Hepatocyte (in vitro differentiated cells): Measurements from ENCODE around the gene AP2A2. TPM values are rescaled to one million over a fixed set of nuclear protein-coding genes. Genes with fewer than 3 reads are reported as not detected.

Source experiments
- DNase-seq: peaks from one replicate; pipeline ENCODE4 v3.0.0-alpha.2; 2016; ENCODE audit warnings: low spot score
- H2AFZ ChIP-seq: fragments of 200-600 bp; sonication (generic); 2 replicates; pipeline ENCODE4 v1.6.0; 2016; ENCODE audit warnings: antibody characterized with exemption, mild to moderate bottlenecking
- H3K27ac ChIP-seq: fragments of 200-600 bp; sonication (generic); 2 replicates; pipeline ENCODE4 v1.5.1; 2016; ENCODE audit warnings: mild to moderate bottlenecking
- H3K27me3 ChIP-seq: fragments of 200-600 bp; sonication (generic); 2 replicates; pipeline ENCODE4 v1.6.1; 2016
- H3K36me3 ChIP-seq: fragments of 200-600 bp; sonication (generic); replicated peaks from 2 replicates; pipeline ENCODE4 v1.5.1; 2016; ENCODE audit warnings: low read depth; ENCODE audit not compliant: insufficient read depth
- H3K4me1 ChIP-seq: fragments of 200-600 bp; sonication (generic); 2 replicates; pipeline ENCODE4 v1.5.1; 2016; ENCODE audit warnings: mild to moderate bottlenecking, moderate library complexity; ENCODE audit not compliant: insufficient read depth
- H3K4me2 ChIP-seq: fragments of 200-600 bp; sonication (generic); 2 replicates; pipeline ENCODE4 v1.6.0; 2016
- H3K4me3 ChIP-seq: fragments of 200-600 bp; sonication (generic); 2 replicates; pipeline ENCODE4 v1.5.1; 2016; ENCODE audit warnings: mild to moderate bottlenecking
- H3K79me2 ChIP-seq: fragments of 200-600 bp; sonication (generic); 2 replicates; pipeline ENCODE4 v1.6.0; 2017; ENCODE audit warnings: mild to moderate bottlenecking
- H3K9me2 ChIP-seq: fragments of 200-600 bp; sonication (generic); replicated peaks from 2 replicates; pipeline ENCODE4 v1.6.0; 2017; ENCODE audit warnings: mild to moderate bottlenecking; ENCODE audit not compliant: insufficient read depth
- H3K9me3 ChIP-seq: fragments of 200-600 bp; sonication (generic); 2 replicates; pipeline ENCODE4 v1.5.1; 2016; ENCODE audit warnings: low read depth, mild to moderate bottlenecking
- H4K20me1 ChIP-seq: fragments of 200-600 bp; sonication (generic); 2 replicates; pipeline ENCODE4 v1.6.0; 2016; ENCODE audit warnings: mild to moderate bottlenecking; ENCODE audit not compliant: insufficient read depth, poor library complexity, severe bottlenecking
- EZH2 ChIP-seq: fragments of 200-600 bp; sonication (generic); IDR thresholded peaks from 2 replicates; pipeline ENCODE4 v1.6.1; 2016; ENCODE audit warnings: antibody characterized with exemption, mild to moderate bottlenecking, borderline replicate concordance
- EZH2phosphoT487 ChIP-seq: fragments of 200-600 bp; sonication (generic); IDR thresholded peaks from one replicate; pipeline ENCODE4 v1.6.1; 2018; ENCODE audit warnings: antibody characterized with exemption, mild to moderate bottlenecking, low read depth, moderate library complexity; ENCODE audit not compliant: unreplicated experiment, severe bottlenecking
- WGBS: methylation state at CpG from one replicate; pipeline ENCODE4 v1.1.6; 2016; ENCODE audit warnings: low lambda C conversion rate; ENCODE audit errors: missing lambda C conversion rate; 5-methylcytosine and 5-hydroxymethylcytosine counted together
- polyA plus RNA-seq: library from polyadenylated mRNA; unstranded; fragments of >200 nt; fragmentation: Nextera tagmentation; extraction: Ambion mirVana; gene quantifications from 2 replicates; pipeline ENCODE4 v1.2.1, GENCODE V29; 2016
- total RNA-seq: library from RNA; depleted of rRNA; stranded (reverse); fragments of >200 nt; gene quantifications from 2 replicates; pipeline ENCODE4 v1.2.3, GENCODE V29; 2014
- TF ChIP-seq, protein P1 (sequence below): fragments of 200-600 bp; sonication (generic); IDR thresholded peaks from 2 replicates; pipeline ENCODE4 v1.5.1; 2016; ENCODE audit warnings: antibody characterized with exemption, mild to moderate bottlenecking; ENCODE audit not compliant: poor library complexity

The AP2A2 gene
- total and polyA plus RNA-seq, 2 experiments from 2014 or later, result 49.7 to 68.0 TPM

DNA sequence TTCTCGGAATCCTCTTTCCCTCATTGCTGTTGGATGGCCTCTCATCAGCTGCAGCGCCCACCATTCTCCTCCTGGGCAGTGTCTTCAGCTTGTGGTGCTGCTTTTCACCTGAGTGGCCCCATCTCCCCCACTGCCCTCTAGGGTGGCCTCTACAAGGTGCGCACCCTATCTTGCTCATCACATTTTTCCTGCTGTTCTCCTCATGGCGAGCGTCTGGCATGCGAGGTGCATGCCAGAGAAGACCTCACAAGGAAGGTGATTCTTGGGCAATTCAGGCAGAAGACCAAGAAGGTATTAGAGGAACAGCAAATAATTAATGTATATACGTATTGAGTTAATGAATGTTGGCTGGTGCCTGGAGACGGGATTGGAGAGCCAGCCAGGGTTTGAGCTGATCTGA lies 3.1 kb downstream of the AP2A2 start:
- no peak for DNase-seq
- no peaks in the 10 kb centered on the region for H3K27me3 ChIP-seq
- H3K79me2 ChIP-seq, result peaks cover 77% of the 10 kb centered on the region
- no peaks in the 10 kb centered on the region for H3K36me3 ChIP-seq
- H3K27ac ChIP-seq, result no peak overlapping the region
- TF ChIP-seq, protein P1, sequence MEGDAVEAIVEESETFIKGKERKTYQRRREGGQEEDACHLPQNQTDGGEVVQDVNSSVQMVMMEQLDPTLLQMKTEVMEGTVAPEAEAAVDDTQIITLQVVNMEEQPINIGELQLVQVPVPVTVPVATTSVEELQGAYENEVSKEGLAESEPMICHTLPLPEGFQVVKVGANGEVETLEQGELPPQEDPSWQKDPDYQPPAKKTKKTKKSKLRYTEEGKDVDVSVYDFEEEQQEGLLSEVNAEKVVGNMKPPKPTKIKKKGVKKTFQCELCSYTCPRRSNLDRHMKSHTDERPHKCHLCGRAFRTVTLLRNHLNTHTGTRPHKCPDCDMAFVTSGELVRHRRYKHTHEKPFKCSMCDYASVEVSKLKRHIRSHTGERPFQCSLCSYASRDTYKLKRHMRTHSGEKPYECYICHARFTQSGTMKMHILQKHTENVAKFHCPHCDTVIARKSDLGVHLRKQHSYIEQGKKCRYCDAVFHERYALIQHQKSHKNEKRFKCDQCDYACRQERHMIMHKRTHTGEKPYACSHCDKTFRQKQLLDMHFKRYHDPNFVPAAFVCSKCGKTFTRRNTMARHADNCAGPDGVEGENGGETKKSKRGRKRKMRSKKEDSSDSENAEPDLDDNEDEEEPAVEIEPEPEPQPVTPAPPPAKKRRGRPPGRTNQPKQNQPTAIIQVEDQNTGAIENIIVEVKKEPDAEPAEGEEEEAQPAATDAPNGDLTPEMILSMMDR, result no peak
- TF ChIP-seq EZH2 (no peak), EZH2phosphoT487 (no peak)
- WGBS, result 76% methylated on average over 8 of the region's 8 CpGs
- peak overlapping the region; percentile 50 for H3K4me2 ChIP-seq
- no peak overlapping the region for H2AFZ ChIP-seq
- no peaks in the 10 kb centered on the region for H3K9me2 ChIP-seq
- no peaks in the 10 kb centered on the region for H3K9me3 ChIP-seq
- H3K4me1 ChIP-seq, result peaks cover 28% of the 10 kb centered on the region
- H4K20me1 ChIP-seq, result peaks cover 73% of the 10 kb centered on the region
- H3K4me3 ChIP-seq, result no peak overlapping the region

DNA sequence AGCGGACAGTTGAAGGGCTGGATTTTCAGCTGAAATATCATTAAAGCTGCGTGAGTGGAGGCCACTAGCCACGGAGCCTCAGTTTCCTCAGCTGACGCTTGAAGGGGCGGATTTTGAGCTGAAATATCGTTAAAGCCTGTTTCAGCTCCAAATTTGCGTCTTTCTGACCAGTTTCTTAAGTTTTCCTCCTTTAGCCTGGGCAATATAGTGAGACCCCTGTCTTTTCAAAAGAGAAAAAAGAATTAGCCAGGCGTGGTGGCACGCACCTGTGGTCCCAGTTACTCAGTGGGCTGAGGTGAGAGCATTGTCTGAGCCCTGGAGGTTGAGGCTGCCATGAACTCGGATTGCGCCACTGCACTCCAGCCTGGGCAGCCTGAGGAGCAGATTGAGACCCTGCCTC lies 3.7 kb downstream of the AP2A2 start:
- WGBS, result 97% methylated on average over 11 of the region's 11 CpGs
- Histone ChIP-seq H3K27ac (no peak overlapping the region), H3K4me2 (peak overlapping the region; percentile 50), H3K27me3 (no peaks in the 10 kb centered on the region), H4K20me1 (peaks cover 79% of the 10 kb centered on the region), H3K36me3 (no peaks in the 10 kb centered on the region), H3K4me1 (peaks cover 33% of the 10 kb centered on the region), H3K4me3 (no peak overlapping the region), H2AFZ (no peak overlapping the region), H3K9me2 (no peaks in the 10 kb centered on the region), H3K9me3 (no peaks in the 10 kb centered on the region), H3K79me2 (peaks cover 83% of the 10 kb centered on the region)
- no peak for TF ChIP-seq EZH2
- TF ChIP-seq EZH2phosphoT487, result no peak
- TF ChIP-seq, protein P1, result no peak
- no peak for DNase-seq

DNA sequence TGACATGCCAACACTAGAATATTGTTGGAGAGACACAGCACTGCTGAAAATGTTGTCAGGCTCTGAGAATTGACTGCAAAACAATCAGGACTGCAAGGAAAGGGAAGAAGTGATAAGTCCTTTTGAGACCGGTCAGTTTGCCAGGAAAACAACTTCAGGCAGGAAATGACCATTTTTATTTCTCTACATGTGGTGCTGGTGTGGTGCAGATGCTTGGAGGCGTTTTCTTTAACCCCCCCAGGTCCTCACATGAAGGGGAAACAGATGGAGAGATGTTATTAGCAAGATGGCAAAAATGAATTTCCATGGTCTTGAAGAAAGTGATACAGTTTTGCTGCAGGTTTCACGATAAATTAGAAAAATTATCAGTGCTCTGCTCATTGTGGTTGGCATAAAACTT lies 5.7 kb downstream of the AP2A2 start:
- H3K4me2 ChIP-seq, result no peak overlapping the region
- H3K9me2 ChIP-seq, result no peaks in the 10 kb centered on the region
- H3K9me3 ChIP-seq, result no peaks in the 10 kb centered on the region
- H3K79me2 ChIP-seq, result peaks cover 98% of the 10 kb centered on the region
- WGBS, result 88% methylated on average over 3 of the region's 3 CpGs
- no peak for DNase-seq
- no peaks in the 10 kb centered on the region for H3K27me3 ChIP-seq
- no peak overlapping the region for H3K4me3 ChIP-seq
- TF ChIP-seq EZH2 (no peak), EZH2phosphoT487 (no peak)
- TF ChIP-seq, protein P1, result no peak
- peaks cover 34% of the 10 kb centered on the region for H3K4me1 ChIP-seq
- H4K20me1 ChIP-seq, result peaks cover 87% of the 10 kb centered on the region
- no peaks in the 10 kb centered on the region for H3K36me3 ChIP-seq
- H2AFZ ChIP-seq, result no peak overlapping the region
- H3K27ac ChIP-seq, result no peak overlapping the region

DNA sequence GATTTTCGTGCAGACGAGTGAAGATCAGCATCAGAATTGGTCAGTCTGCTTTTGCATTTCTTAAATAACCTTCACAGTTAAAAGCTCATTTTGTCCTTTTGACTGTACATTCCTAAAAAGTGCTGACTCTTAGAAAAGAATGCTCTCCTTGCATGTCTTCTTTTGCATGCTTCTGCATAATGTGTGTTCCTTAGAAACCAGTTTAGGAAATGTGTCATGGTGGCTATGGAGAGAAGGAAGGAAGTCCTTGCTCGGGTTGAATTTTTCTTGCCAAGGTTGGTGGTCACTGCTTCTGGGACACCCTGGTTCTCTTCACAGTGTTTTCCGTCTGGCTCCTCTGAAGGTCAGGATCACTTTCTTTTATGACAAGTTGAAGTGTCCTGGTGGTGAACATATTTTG lies 6.8 kb downstream of the AP2A2 start:
- no peak overlapping the region for H2AFZ ChIP-seq
- H3K27me3 ChIP-seq, result no peaks in the 10 kb centered on the region
- 86% methylated on average over 4 of the region's 4 CpGs for WGBS
- peak overlapping the region; percentile 14 for H3K27ac ChIP-seq
- no peaks in the 10 kb centered on the region for H3K9me3 ChIP-seq
- no peaks in the 10 kb centered on the region for H3K9me2 ChIP-seq
- H3K4me1 ChIP-seq, result peaks cover 33% of the 10 kb centered on the region
- peaks cover 98% of the 10 kb centered on the region for H3K79me2 ChIP-seq
- H3K4me2 ChIP-seq, result no peak overlapping the region
- H4K20me1 ChIP-seq, result peaks cover 84% of the 10 kb centered on the region
- H3K4me3 ChIP-seq, result no peak overlapping the region
- TF ChIP-seq EZH2phosphoT487, result no peak
- TF ChIP-seq EZH2, result no peak
- TF ChIP-seq, protein P1, result no peak
- no peaks in the 10 kb centered on the region for H3K36me3 ChIP-seq
- no peak for DNase-seq
